HG03045 (cell line): ENCODE measurements around the gene SRXN1.

Experiments
- ATAC-seq: cut with Tn5 transposase; IDR thresholded peaks from one replicate; pipeline ENCODE4 v1.9.1; 2021; ENCODE audit warnings: mild to moderate bottlenecking, moderate library complexity; ENCODE audit not compliant: unreplicated experiment

SRXN1 gene

DNA sequence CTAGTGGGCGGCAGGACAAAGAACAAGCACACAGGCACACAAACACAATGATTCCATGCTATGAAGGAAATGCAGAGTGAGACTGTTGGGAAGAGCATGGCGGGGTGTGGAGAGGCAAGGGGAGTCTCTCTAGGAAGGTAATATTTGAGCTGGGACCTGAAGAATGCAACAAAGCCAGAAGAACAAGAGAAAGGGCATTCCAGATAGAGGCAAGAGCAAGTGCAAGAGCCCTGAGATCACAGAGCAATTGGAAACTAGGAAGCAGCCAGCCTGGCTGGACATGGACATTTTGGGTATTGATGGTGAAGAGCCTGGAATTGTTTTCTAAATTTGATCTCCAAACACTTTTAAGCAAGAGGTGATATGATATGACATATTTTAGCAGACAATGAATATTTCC, 15.4 kb downstream of the SRXN1 start:
- ATAC-seq = no peak

DNA sequence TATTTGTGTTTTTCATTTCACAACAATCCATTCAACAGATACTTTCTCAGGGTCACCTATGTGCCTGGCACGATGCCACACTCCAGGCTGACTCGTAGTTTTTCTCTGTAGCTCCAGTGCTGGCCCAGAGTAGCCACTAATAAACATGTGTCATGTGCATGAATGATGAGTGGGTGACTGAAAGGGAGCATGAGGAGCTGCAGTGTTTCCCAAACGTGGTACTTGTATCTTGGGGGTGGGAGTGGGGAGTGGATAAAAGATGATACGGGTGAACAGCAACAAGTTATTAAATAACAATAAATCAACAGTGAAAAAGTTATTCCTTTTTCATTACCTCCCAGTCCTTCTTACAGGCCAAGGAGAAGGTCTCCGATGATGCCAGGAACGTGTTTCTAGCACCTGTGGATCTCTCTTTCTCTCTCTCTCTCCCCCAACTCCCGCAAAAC, 17.1 kb downstream of the SRXN1 start:
- ATAC-seq = no peak

DNA sequence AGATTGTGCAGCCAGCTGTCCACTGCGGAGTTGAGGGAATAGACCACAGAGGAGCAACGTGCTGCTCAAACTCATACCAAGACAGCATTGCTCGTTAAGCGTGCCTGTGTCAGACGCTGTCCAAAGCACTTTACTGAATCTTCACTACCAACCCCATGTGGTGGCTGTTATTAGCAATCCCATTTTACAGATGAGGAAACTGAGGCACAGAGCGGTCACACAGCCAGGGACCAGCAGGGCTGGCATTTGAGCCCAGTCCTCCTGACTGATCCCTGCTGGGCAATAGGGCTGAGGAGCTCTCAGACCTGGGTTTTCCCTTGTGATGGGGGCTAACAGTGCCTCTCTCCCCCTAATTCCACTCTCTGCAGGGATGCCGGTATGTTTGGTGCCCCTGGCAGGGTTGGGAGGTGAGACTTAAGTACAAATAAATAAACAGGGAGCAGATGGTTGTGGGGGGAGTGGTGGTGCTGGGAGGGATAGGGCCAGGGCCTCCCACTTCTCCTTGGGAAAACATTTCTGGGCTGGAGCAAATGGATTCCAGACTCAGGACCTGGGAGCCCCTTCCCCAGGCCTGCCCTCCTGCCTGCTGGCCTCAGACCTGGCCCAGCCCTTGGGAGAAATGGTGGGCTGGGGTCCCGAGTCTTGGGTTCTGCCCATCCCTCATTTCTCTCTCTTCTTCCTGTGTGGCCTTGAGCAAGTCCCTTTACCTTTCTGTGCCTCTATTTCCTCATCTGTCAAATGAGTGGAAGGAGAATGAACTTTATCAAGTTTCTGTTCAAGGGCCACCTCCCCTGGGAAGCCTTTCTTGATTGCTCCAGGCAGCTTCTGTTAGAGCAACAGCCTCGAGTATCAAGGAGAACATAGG, 17.7 kb downstream of the SRXN1 start:
- no peak for ATAC-seq

DNA sequence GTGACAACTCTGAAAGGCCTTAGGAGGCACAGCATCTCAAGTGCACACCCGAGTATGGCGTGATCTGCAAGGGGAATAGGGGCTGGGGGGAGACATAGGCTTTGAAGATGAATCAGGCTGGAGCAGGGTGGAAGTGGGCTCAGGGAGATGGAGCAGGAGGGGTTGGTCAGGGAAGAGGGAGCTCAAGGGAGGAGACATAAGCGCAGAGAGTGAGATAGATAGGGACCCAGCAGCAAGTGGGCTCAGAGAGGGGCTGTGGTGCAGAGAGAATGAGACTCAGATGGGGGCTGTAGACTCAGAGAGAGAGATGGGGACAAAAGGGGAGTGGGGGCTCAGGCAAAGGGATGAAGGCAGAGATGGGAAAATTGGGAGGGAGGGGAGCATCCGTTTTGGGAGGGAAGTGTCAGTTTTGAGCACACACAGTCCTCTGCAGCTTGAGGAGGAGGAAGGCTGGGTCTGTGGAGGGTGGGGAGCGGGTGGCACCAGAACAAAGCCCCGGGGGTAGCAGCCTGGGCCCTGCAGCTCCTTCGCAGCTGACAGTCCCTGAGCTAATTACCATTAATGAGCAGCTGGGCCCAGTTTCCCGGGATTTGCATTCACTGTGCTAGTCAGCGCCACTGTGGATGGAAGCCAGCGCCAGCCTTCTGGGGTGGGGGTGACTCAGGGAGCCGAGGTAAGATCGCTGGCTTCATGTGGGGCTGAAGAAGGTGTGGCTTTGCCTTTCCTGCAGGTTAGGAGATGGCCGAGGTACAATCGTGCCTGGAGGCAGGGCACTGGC, 18.7 kb downstream of the SRXN1 start:
- no peak for ATAC-seq

DNA sequence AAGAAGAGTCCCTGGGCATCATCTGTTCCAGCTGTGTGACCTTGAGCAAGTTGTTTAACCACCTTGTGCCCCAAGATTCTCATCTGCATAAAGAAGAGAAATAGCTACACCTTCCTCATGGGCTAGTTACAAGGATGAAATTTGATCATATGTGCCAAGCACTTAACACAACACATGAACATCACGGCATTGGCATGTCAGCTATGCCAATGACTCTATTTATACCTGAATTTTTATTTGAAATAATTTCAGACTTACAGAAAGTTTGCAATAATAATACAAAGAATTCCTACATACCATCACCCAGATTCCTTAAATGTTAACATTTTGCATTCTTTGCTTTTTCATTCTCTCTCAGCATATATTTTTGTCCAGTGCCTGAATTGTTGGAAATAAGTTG, 21.9 kb downstream of the SRXN1 start:
- no peak for ATAC-seq

DNA sequence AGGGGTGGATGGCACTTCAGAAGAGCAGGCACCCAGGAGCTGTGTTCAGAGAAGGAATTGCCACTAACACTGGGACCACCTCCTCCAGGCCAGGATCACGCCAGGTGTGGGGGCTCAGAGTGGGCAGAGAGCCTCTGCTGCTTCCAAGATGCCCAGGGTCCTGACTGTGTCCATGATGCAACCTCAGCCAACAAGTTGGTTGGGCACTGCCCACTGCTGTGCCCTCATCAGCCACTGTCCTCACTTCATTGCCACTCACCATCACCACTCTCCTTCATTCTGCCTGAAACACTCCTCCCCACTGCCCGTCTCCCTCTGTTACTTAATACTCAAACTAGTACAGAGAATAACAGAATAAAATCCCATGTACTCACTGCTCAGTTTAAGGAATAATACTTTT, 26.4 kb downstream of the SRXN1 start:
- ATAC-seq = no peak

DNA sequence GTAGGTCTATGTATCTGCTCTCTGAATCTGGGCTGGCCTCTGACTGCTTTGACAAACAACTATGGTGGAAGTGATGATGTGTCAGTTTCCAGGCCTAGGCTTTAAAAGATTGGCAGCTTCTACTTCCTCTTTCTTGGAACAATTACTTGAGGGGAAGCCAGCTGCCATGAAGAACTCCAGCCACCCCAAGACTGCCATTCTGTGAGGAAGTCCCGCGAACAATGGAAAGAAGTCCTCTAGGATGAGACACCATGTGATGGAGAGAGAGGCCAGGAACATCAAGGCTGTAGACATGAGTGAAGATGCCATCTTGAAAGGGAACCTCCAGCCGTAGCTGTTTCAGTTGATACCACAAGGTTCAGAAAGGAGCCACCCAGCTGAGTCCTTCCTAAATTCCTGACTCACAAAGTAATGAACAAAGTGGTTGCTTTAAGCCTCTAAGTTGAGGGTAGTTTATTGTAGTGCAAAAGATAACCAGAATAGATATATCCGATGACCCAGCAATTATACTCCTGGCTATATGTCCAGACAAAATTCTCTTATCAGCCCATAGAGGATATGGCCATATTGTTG, 27.6 kb downstream of the SRXN1 start:
- ATAC-seq = no peak

DNA sequence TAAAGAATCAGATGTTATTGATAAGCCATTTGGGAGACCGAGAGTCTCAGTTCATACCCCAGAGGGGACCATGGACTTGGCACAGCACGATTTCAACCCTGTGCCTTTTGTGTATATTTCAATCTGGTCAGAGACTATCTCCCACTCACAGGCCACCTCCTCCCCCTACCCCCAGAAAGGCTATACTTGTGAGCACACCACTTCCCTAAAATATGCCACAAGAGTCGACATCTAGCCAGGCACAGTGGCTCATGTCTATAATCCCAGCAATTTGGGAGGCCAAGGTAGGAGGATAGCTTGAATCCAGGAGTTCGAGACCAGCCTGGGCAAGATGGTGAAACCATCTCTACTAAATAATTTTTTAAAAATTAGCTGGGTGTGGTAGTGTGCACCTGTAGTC, 29.3 kb downstream of the SRXN1 start:
- ATAC-seq = no peak

DNA sequence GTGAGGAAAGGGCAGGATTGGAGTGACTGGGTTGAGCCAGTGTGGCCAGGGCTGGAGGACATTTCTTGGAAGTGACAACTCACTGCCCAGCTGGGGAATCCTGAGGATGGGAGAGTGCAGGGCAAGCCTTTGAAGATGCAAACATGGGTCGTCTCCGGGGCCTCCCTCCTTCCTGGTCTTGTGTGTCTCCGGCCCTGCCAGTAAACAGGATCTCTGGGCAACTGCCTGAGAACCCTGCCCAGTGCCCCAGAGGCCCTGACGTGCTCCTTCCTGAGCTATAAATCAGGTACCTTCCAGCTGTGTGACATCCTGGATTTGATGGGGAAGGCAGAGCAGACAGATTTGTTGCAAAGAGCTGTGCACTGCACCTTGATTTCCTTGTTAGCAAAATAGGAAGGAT, 30.0 kb downstream of the SRXN1 start:
- ATAC-seq = no peak

DNA sequence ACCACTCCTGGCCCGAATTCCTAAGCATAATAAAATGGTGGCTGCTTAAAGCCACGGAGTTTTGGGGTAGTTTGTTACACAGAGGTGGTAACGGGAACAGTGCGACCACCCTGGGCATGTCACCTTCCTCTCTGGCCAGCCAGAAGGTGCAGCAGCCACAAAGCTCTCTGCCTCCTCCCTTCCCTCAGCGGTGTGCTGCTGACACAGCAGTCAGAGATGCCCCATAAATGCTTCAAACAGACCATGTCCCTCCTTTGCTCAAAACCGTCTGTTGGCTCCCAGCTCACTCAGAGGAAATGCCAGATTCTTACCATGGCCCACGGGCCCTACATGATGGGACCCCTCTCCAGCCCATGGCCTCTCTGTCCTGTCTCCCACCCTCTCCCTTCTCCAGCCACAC, 30.8 kb downstream of the SRXN1 start:
- ATAC-seq = no peak

DNA sequence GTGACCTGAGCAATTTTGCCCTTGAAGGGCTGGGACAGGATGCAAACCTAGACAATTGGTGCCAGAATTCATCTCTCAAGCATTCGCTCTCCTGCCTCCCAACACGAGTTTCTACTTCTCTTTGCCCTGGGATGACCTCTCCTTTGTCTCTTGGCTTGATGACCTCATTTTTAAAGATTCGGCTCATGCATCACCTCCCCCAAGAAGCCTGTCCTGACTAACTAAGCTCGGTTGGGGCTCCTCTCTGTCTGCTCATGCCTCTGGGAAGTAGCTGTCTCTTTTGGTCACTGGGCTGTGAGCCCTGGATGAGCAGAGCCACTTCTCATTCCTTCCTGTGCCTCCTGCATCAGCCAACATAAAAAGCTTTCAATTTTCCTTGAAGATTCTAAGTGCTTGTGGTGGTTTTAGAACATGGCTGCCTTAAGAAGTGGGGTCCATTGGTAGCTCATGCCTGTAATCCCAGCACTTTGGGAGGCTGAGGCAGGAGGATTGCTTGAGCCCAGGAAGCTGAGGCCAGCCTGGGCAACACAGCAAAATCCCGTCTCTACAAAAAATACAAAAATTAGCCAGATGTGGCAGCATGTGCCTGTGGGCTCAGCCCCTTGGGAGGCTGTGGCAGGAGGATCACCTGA, 31.8 kb downstream of the SRXN1 start:
- no peak for ATAC-seq

DNA sequence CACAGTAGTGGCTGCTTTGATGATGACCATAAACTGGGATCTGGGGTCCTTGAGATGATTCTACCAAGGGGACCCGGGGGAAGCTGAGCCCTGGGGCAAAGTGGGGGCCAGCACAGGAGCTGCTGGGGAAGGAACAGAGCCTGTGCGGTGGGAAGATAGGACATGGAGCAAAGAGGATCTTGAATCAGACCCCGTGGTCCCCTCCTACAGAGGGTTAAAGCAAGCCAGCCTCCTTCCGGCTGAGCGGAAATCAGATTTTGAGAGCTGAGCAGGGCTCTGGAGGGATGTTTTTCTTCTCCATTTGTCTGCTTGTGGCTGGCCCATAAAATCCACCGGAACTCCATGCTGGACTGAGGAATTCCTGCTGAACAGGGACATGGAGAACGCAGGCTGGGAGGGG, 32.8 kb downstream of the SRXN1 start:
- ATAC-seq = no peak

DNA sequence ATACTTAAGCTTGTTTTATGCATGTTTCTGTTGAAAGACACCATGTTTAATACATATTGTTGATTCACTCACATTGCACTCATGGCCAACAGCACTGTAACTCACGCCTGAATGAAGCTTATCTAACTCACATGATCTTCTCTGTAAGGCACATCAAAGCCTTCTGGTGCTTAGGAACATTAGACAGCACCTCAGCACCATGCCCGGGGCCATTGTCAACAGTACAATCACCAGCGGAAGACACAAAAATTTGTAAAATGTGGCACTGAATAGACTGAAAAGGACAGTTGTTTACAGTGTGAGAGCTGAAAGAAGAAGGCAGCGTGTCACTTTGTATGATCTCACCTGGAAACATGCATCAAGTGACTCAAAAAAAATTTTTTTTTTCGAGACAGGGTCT, 34.0 kb downstream of the SRXN1 start:
- ATAC-seq = no peak

DNA sequence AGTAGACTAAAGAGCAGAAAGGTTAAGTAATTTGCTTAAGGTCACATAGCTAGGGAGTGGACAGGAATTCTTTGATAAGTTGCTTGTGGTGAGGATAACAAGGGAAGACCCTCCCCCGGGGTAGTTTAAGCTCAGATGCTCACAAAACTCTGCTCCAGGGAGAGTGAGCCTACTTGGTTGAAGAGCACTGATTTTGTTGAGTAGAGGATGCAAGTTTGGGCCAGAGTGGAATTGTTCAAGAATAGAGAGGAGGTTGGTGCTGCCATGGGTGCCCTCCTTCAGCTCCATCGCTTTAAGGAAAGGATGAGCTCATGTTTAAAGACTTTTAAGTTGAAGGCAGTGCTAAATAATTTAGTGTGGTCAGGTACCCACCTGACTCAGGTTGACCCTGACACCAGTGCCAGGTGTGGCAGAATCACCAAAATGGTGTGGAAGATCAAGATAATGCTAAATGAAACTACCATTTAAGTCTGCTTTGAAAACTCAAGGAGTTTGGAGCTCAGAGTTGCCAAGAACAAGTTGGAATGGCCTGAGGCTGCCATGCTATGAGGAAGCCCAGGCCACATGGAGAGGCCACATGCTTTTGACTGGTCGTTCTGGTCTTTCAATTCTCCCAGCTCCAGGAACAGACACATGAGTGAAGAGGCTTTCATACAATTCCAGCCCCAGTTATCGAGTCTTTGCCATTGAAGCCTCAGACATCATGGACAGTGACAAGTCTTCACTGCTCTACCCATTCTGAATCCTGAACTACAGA, 34.9 kb downstream of the SRXN1 start:
- ATAC-seq = no peak

DNA sequence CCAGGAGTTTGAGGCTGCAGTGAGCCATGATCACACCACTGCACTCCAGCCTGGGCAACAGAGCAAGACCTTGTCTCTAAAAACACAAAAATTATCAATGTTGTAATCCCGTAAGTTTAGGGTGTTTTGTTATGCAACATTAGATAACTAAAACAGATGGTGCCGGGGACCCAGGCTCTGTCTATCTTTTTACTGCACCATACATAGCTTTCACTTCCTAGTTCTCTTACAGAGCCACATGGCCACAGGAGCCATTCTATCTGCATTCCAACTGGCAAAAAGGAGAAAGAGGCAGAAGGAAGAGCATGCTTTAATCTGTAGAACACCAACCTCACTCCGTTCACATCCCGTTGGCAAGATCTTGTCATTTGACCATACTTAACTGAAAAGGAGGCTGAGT, 37.5 kb downstream of the SRXN1 start:
- ATAC-seq = no peak

DNA sequence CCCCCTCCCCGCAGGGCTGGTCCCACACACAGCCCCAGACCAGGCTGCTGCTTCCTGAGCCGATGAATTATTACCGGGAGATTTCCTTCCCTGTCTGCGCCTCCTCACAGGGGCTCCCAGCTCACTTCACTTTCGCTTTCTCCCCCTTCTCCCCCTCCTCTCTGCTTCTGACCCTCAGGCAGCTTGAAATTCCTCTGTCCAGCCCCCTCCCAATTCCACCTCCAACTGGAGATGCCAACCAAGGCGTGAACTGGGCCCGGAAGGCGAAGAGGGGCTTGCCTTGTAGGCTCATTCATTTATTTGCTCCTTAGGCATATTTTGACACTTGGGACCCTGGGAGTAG, 41.2 kb downstream of the SRXN1 start:
- no peak for ATAC-seq

DNA sequence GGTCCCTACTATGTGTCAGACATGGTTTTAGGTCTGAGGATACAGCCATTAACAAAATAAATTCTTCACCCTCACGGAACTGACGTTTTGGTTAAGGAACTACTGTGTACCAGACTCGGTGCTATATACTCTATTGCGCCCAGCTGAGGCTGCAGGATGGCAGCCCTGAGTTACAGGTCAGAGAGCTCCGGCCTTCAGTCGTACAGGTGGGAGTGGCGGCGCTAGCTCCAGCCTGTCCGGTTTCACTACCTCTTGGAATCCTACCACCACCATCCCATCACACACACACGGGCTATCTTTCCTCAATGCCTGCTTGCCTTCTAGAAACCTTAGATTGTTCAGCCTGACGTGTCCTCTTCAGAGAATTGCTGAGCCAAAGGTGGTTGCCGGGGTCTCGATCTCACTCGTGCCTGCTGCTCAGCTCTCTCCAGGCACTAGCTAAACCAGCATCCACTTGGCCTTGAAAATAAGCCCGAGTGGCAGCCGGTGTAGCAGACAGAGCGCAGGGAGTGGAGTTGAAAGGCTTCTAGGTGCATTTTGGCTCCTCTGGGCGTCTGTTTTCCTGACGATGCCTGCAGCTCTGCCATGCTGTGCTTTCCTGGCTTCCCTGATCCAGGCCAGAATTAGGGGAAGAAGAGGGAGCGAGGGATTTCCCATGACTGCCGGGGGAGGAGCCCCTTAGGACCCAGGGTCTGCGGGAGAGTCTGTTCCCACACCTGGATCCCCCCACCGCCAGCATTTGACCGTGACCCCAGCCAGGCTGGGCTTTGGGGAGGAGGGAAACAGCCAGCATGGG, 41.8 kb downstream of the SRXN1 start:
- no peak for ATAC-seq

DNA sequence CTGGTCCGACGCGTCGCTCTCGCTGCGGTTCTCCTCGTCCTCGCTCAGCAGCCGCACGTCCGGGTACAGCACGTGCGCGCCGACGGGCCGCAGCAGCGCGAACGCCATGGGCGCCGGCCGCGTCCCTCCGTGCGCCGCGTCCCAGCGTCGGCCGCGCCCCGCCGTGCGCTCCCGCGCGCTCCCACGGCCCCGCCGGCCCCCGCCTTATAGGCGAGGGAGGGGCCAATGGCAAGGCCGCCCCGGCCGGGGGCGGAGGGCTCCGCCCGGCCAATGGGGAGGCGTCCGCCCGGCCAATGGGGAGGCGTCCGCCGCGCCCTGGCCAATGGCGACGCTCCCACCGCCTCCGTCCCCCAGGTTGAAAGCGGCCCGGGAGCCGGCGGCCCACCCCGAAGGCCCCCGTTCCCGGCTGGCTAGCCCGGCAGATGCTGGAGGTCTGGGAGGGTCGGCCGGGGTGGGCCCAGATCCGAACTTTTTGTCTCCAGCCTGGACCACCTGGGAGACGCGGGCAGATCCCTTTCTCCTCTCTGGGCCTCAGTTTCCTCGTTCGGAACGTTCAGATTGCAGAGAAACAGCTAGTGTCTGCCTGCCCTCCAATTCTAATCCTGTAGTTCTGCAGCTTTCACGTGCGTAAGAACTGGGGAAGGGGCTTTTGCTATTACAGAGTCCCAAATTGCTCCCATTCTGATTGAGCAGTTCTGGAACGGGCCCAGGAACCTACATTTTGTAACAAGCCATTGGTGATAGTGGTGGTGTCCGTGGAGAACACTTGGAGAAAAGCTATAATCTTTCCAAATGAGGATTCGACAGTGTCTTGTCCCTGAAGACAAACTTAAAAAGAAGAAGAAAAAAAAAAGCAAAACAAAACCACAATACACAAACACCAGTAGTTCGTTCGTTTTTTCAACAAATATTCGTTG, 42.6 kb downstream of the SRXN1 start, which contains the start of gene TCF15:
Gene TCF15, minus strand, starts transcription at position 180 of the 917 bp plus-strand sequence. Its CDS starts 72 bp downstream, at position 108.
- ATAC-seq = no peak
